ENCODE results near the gene BNIP5.
"Not testable (repeated sequence)": the region's sequence is repeated elsewhere in the genome, so short reads cannot be mapped to it uniquely, and the experiment has no call there.

The BNIP5 gene

GRCh38 chr6:36364061-36364635 lies 27.5 kb upstream of the BNIP5 start:
- not testable (repeated sequence) for H3K27ac ChIP-seq (ENCODE audit: low read length); H3K27me3 ChIP-seq (ENCODE audit: insufficient read depth, low read length); H3K9me3 ChIP-seq (ENCODE audit: insufficient read depth, low read depth, low read length); H3K4me1 ChIP-seq (ENCODE audit: insufficient read depth, low read length); H3K9ac ChIP-seq (ENCODE audit: low read depth, low read length); H3K4me3 ChIP-seq (ENCODE audit: low read length); H3K36me3 ChIP-seq (ENCODE audit: insufficient read depth, low read depth, low read length)

GRCh38 chr6:36363371-36363752 lies 26.7 kb upstream of the BNIP5 start:
- H3K27ac ChIP-seq (ENCODE audit: low read length): not testable (repeated sequence)

GRCh38 chr6:36362551-36363370 lies 26.1 kb upstream of the BNIP5 start:
- H3K9me3 ChIP-seq (ENCODE audit: insufficient read depth, low read depth, low read length): no peaks in the 10 kb centered on the region
- H3K27ac ChIP-seq (ENCODE audit: low read length): no peak overlapping the region
- H3K4me1 ChIP-seq (ENCODE audit: insufficient read depth, low read length): no peaks in the 10 kb centered on the region
- no peaks in the 10 kb centered on the region for H3K36me3 ChIP-seq (ENCODE audit: insufficient read depth, low read depth, low read length)
- no peak overlapping the region for H3K4me3 ChIP-seq (ENCODE audit: low read length)
- no peaks in the 10 kb centered on the region for H3K27me3 ChIP-seq (ENCODE audit: insufficient read depth, low read length)
- H3K9ac ChIP-seq (ENCODE audit: low read depth, low read length): no peak overlapping the region

More at GRCh38 chr6:36363371-36363752, 26.7 kb upstream of the BNIP5 start:
- H3K4me1 ChIP-seq (ENCODE audit: insufficient read depth, low read length); H3K9me3 ChIP-seq (ENCODE audit: insufficient read depth, low read depth, low read length); H3K27me3 ChIP-seq (ENCODE audit: insufficient read depth, low read length); H3K4me3 ChIP-seq (ENCODE audit: low read length); H3K36me3 ChIP-seq (ENCODE audit: insufficient read depth, low read depth, low read length); H3K9ac ChIP-seq (ENCODE audit: low read depth, low read length): not testable (repeated sequence)

- Histone ChIP-seq H3K27ac (ENCODE audit: low read length) (no peak overlapping the region), H3K36me3 (ENCODE audit: insufficient read depth, low read depth, low read length) (no peaks in the 10 kb centered on the region), H3K27me3 (ENCODE audit: insufficient read depth, low read length) (no peaks in the 10 kb centered on the region), H3K4me1 (ENCODE audit: insufficient read depth, low read length) (no peaks in the 10 kb centered on the region), H3K9ac (ENCODE audit: low read depth, low read length) (no peak overlapping the region), H3K9me3 (ENCODE audit: insufficient read depth, low read depth, low read length) (no peaks in the 10 kb centered on the region), H3K4me3 (ENCODE audit: low read length) (no peak overlapping the region)
These were observed 24.4 kb upstream of the BNIP5 start for GRCh38 chr6:36361071-36361470.

- no peaks in the 10 kb centered on the region for H3K9me3 ChIP-seq (ENCODE audit: insufficient read depth, low read depth, low read length)
- no peak overlapping the region for H3K4me3 ChIP-seq (ENCODE audit: low read length)
- no peaks in the 10 kb centered on the region for H3K4me1 ChIP-seq (ENCODE audit: insufficient read depth, low read length)
- no peak overlapping the region for H3K9ac ChIP-seq (ENCODE audit: low read depth, low read length)
- no peaks in the 10 kb centered on the region for H3K27me3 ChIP-seq (ENCODE audit: insufficient read depth, low read length)
- no peak overlapping the region for H3K27ac ChIP-seq (ENCODE audit: low read length)
- no peaks in the 10 kb centered on the region for H3K36me3 ChIP-seq (ENCODE audit: insufficient read depth, low read depth, low read length)
These were observed 23.8 kb upstream of the BNIP5 start for GRCh38 chr6:36360241-36361054.

GRCh38 chr6:36358226-36358915 lies 21.7 kb upstream of the BNIP5 start:
- H3K27ac ChIP-seq (ENCODE audit: low read length): no peak overlapping the region
- H3K9me3 ChIP-seq (ENCODE audit: insufficient read depth, low read depth, low read length): no peaks in the 10 kb centered on the region
- no peak overlapping the region for H3K9ac ChIP-seq (ENCODE audit: low read depth, low read length)
- H3K4me1 ChIP-seq (ENCODE audit: insufficient read depth, low read length): no peaks in the 10 kb centered on the region
- H3K27me3 ChIP-seq (ENCODE audit: insufficient read depth, low read length): no peaks in the 10 kb centered on the region
- no peaks in the 10 kb centered on the region for H3K36me3 ChIP-seq (ENCODE audit: insufficient read depth, low read depth, low read length)
- no peak overlapping the region for H3K4me3 ChIP-seq (ENCODE audit: low read length)

- no peak overlapping the region for H3K9ac ChIP-seq (ENCODE audit: low read depth, low read length)
- no peaks in the 10 kb centered on the region for H3K27me3 ChIP-seq (ENCODE audit: insufficient read depth, low read length)
- no peaks in the 10 kb centered on the region for H3K36me3 ChIP-seq (ENCODE audit: insufficient read depth, low read depth, low read length)
- H3K4me3 ChIP-seq (ENCODE audit: low read length): no peak overlapping the region
- H3K9me3 ChIP-seq (ENCODE audit: insufficient read depth, low read depth, low read length): no peaks in the 10 kb centered on the region
- no peaks in the 10 kb centered on the region for H3K4me1 ChIP-seq (ENCODE audit: insufficient read depth, low read length)
- H3K27ac ChIP-seq (ENCODE audit: low read length): no peak overlapping the region
These were observed 21.2 kb upstream of the BNIP5 start for GRCh38 chr6:36357872-36358225.

- H3K9ac ChIP-seq (ENCODE audit: low read depth, low read length): no peak overlapping the region
- no peak overlapping the region for H3K27ac ChIP-seq (ENCODE audit: low read length)
- no peak overlapping the region for H3K4me3 ChIP-seq (ENCODE audit: low read length)
- H3K4me1 ChIP-seq (ENCODE audit: insufficient read depth, low read length): no peaks in the 10 kb centered on the region
- no peaks in the 10 kb centered on the region for H3K36me3 ChIP-seq (ENCODE audit: insufficient read depth, low read depth, low read length)
- H3K9me3 ChIP-seq (ENCODE audit: insufficient read depth, low read depth, low read length): no peaks in the 10 kb centered on the region
- H3K27me3 ChIP-seq (ENCODE audit: insufficient read depth, low read length): no peaks in the 10 kb centered on the region
These were observed 19.1 kb upstream of the BNIP5 start for GRCh38 chr6:36355819-36356218.

- H3K9me3 ChIP-seq (ENCODE audit: insufficient read depth, low read depth, low read length): no peaks in the 10 kb centered on the region
- H3K36me3 ChIP-seq (ENCODE audit: insufficient read depth, low read depth, low read length): no peaks in the 10 kb centered on the region
- no peak overlapping the region for H3K4me3 ChIP-seq (ENCODE audit: low read length)
- no peak overlapping the region for H3K27ac ChIP-seq (ENCODE audit: low read length)
- no peaks in the 10 kb centered on the region for H3K27me3 ChIP-seq (ENCODE audit: insufficient read depth, low read length)
- H3K4me1 ChIP-seq (ENCODE audit: insufficient read depth, low read length): no peaks in the 10 kb centered on the region
- no peak overlapping the region for H3K9ac ChIP-seq (ENCODE audit: low read depth, low read length)
These were observed 16.8 kb upstream of the BNIP5 start for GRCh38 chr6:36353411-36353915.

GRCh38 chr6:36352477-36353157 lies 15.9 kb upstream of the BNIP5 start:
- Histone ChIP-seq H3K36me3 (ENCODE audit: insufficient read depth, low read depth, low read length) (no peaks in the 10 kb centered on the region), H3K9me3 (ENCODE audit: insufficient read depth, low read depth, low read length) (no peaks in the 10 kb centered on the region), H3K27me3 (ENCODE audit: insufficient read depth, low read length) (no peaks in the 10 kb centered on the region), H3K9ac (ENCODE audit: low read depth, low read length) (no peak overlapping the region), H3K27ac (ENCODE audit: low read length) (no peak overlapping the region), H3K4me3 (ENCODE audit: low read length) (no peak overlapping the region), H3K4me1 (ENCODE audit: insufficient read depth, low read length) (no peaks in the 10 kb centered on the region)

Measured in iPS-20b (cell line).